ENCODE data around the gene SFXN5. TPM values are rescaled to one million over a fixed set of nuclear protein-coding genes. Genes with fewer than 3 reads are reported as not detected.

SFXN5 gene
- total and polyA plus RNA-seq, 2 of the 8 experiments (the other 6 are each of a cell fraction or from before 2014, with no cell fraction given): 29.3 to 33.1 TPM

DNA sequence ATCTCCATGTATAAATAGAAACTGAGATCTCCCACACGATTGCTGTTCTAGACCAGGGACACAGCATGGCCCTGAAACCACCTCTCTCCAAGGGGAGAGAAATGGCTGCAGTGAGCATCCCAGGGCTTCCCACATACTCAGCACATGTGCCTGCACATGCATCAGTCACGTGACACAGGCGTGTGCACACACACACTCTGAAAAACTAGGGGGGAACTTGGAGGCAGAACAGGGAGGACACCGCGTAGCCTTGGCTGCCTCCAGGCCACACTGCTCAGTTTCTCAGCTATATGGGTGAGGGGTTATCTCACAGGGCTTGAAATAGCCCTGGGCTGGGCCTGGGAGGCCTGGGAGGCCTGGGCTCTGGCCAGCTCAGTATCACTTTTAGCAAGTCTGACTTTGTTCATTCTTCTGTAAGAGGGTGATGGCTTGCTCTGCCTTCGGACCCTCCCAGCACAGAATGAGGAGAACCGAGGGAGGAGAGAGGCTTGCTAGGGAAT lies 87.3 kb downstream of the SFXN5 start (continued):
- TF ChIP-seq, protein P1, sequence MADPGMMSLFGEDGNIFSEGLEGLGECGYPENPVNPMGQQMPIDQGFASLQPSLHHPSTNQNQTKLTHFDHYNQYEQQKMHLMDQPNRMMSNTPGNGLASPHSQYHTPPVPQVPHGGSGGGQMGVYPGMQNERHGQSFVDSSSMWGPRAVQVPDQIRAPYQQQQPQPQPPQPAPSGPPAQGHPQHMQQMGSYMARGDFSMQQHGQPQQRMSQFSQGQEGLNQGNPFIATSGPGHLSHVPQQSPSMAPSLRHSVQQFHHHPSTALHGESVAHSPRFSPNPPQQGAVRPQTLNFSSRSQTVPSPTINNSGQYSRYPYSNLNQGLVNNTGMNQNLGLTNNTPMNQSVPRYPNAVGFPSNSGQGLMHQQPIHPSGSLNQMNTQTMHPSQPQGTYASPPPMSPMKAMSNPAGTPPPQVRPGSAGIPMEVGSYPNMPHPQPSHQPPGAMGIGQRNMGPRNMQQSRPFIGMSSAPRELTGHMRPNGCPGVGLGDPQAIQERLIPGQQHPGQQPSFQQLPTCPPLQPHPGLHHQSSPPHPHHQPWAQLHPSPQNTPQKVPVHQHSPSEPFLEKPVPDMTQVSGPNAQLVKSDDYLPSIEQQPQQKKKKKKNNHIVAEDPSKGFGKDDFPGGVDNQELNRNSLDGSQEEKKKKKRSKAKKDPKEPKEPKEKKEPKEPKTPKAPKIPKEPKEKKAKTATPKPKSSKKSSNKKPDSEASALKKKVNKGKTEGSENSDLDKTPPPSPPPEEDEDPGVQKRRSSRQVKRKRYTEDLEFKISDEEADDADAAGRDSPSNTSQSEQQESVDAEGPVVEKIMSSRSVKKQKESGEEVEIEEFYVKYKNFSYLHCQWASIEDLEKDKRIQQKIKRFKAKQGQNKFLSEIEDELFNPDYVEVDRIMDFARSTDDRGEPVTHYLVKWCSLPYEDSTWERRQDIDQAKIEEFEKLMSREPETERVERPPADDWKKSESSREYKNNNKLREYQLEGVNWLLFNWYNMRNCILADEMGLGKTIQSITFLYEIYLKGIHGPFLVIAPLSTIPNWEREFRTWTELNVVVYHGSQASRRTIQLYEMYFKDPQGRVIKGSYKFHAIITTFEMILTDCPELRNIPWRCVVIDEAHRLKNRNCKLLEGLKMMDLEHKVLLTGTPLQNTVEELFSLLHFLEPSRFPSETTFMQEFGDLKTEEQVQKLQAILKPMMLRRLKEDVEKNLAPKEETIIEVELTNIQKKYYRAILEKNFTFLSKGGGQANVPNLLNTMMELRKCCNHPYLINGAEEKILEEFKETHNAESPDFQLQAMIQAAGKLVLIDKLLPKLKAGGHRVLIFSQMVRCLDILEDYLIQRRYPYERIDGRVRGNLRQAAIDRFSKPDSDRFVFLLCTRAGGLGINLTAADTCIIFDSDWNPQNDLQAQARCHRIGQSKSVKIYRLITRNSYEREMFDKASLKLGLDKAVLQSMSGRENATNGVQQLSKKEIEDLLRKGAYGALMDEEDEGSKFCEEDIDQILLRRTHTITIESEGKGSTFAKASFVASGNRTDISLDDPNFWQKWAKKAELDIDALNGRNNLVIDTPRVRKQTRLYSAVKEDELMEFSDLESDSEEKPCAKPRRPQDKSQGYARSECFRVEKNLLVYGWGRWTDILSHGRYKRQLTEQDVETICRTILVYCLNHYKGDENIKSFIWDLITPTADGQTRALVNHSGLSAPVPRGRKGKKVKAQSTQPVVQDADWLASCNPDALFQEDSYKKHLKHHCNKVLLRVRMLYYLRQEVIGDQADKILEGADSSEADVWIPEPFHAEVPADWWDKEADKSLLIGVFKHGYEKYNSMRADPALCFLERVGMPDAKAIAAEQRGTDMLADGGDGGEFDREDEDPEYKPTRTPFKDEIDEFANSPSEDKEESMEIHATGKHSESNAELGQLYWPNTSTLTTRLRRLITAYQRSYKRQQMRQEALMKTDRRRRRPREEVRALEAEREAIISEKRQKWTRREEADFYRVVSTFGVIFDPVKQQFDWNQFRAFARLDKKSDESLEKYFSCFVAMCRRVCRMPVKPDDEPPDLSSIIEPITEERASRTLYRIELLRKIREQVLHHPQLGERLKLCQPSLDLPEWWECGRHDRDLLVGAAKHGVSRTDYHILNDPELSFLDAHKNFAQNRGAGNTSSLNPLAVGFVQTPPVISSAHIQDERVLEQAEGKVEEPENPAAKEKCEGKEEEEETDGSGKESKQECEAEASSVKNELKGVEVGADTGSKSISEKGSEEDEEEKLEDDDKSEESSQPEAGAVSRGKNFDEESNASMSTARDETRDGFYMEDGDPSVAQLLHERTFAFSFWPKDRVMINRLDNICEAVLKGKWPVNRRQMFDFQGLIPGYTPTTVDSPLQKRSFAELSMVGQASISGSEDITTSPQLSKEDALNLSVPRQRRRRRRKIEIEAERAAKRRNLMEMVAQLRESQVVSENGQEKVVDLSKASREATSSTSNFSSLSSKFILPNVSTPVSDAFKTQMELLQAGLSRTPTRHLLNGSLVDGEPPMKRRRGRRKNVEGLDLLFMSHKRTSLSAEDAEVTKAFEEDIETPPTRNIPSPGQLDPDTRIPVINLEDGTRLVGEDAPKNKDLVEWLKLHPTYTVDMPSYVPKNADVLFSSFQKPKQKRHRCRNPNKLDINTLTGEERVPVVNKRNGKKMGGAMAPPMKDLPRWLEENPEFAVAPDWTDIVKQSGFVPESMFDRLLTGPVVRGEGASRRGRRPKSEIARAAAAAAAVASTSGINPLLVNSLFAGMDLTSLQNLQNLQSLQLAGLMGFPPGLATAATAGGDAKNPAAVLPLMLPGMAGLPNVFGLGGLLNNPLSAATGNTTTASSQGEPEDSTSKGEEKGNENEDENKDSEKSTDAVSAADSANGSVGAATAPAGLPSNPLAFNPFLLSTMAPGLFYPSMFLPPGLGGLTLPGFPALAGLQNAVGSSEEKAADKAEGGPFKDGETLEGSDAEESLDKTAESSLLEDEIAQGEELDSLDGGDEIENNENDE (IDR thresholded peaks at IDR 0.05; ENCODE audit: insufficient replicate concordance, low read length): no peak
- TF ChIP-seq ZNF274 (IDR thresholded peaks at IDR 0.05; ENCODE audit: borderline replicate concordance, extremely low read depth, low read length) (no peak), SP2 (IDR thresholded peaks at IDR 0.05; ENCODE audit: low read length) (no peak), TCF12 (IDR thresholded peaks at IDR 0.05; ENCODE audit: low read depth, low read length) (no peak), RAD21 (IDR thresholded peaks at IDR 0.05 in 1 of 2, conservative IDR thresholded peaks at IDR 0.05 in 1 of 2; ENCODE audit: low read depth in 2 of 2, low read length in 2 of 2) (no peak), TAF7 (optimal IDR thresholded peaks at IDR 0.05; ENCODE audit: borderline replicate concordance, low read depth, low read length) (no peak), EZH2 (IDR thresholded peaks at IDR 0.05; ENCODE audit: low read depth, low read length, severe bottlenecking) (no peak), RBBP5 (IDR thresholded peaks at IDR 0.05; ENCODE audit: borderline replicate concordance, low read depth, low read length) (no peak), POLR2A (IDR thresholded peaks at IDR 0.05; ENCODE audit: control extremely low read depth in 1 of 2, low read depth in 2 of 2, low read length in 2 of 2) (no peak), CBX8 (IDR thresholded peaks at IDR 0.05; ENCODE audit: borderline replicate concordance, low read depth, low read length) (no peak)
